Measurements from ENCODE around the gene PKDREJ. TPM values are rescaled to one million over a fixed set of nuclear protein-coding genes. Genes with fewer than 3 reads are reported as not detected.
A peak's percentile ranks its signal among the peaks of the same experiment; 100 is the strongest.
"Not testable (repeated sequence)": the region's sequence is repeated elsewhere in the genome, so short reads cannot be mapped to it uniquely, and the experiment has no call there.

Gene PKDREJ, protein sequence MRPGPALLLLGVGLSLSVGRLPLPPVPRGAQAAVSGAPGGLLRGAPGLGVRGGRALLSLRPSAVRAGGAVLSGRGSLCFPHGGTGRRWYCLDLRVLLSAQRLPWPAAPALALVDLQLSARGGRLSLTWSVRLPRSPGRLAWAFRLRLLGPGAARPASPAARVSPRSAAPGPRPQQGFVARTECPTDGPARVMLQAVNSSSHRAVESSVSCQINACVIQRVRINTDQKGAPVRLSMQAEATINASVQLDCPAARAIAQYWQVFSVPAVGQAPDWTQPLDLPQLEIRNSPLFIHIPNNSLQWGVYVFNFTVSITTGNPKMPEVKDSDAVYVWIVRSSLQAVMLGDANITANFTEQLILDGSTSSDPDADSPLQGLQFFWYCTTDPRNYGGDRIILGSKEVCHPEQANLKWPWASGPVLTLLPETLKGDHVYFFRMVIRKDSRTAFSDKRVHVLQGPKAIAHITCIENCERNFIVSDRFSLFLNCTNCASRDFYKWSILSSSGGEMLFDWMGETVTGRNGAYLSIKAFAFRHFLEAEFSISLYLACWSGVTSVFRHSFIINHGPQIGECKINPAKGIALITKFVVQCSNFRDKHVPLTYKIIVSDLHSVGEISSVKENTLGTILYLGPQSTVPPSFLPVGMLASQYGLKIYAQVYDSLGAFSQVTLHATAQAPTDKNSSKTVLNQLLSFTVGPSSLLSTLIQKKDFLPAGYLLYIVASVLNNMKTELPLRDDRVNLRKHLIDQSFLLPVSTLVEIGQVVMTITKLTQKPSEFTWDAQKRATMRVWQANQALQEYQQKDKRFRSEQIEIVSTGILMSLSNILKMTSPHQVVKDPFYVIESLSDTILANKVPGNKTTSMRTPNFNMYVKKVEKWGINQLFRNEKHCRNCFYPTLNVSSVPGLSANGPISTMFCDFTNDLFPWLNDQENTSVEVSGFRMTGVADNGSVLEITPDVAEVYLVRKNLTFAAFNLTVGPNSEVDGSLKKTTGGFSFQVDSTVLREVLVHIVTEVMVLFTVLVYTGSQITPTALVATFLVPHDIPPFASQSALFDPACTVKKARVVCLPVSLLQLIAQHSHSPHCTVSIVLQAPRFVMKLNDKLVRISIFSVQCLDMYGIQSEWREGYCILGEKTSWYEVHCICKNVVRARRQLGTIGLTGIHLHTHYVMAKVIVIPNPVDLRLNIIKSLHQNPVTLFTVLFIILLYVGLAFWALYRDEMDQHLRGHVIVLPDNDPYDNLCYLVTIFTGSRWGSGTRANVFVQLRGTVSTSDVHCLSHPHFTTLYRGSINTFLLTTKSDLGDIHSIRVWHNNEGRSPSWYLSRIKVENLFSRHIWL (N-terminal part only)
- polyA plus RNA-seq, result under 1 TPM; 0.03 to 0.11 (median 0.06) TPM

DNA sequence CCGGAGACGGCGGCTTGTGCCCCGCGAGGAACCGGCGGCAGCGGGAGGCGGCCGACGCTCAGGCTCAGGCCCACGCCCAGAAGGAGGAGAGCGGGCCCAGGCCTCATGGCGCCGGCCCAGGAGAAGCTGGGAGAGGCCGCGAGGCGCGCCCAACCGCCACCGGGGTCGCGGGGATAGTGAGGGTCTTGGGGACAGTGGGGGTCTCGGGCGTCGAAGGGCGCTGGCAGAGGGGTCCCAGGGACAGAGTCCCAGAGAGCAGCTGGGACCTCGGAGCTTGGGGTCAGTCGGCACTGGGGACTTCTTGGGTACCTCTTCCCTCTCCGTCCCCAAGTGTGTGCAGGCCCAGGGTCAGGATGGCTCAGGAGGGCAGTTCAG is at the start of gene PKDREJ:
TSS of gene PKDREJ (minus strand) at position 128 of the 375 bp plus-strand sequence. CDS start at position 107, 21 bp downstream.
- 44 to 78% (median 45%) methylated on average over 16 to 30 of the region's 30 CpGs for WGBS, 3 donors
- no peak within 1 kb of the TSS for H3K27ac ChIP-seq (ENCODE audit: low read depth, low read length)

DNA sequence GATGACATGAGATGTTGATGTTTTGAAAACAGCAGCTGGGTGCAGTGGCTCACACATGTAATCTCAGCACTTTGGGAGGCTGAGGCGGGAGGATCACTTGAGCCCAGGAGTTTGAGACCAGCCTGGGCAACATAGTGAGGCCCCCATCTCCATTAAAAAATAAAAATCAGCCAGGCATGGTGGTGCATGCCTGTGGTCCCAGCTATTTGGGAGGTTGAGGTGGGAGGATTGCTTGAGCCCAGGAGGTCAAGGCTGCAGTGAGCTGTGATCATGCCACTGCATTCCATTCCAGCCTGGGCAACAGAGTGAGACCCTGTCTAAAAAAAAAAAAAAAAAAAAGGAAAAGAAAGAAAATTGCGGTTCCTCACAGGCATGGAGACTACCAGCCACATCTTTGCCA is 49.7 kb upstream of the PKDREJ start:
- 97 to 100% (median 100%) methylated on average over 2 of the region's 2 CpGs for WGBS, 3 donors
- not testable (repeated sequence) for H3K27ac ChIP-seq (ENCODE audit: low read depth, low read length)

DNA sequence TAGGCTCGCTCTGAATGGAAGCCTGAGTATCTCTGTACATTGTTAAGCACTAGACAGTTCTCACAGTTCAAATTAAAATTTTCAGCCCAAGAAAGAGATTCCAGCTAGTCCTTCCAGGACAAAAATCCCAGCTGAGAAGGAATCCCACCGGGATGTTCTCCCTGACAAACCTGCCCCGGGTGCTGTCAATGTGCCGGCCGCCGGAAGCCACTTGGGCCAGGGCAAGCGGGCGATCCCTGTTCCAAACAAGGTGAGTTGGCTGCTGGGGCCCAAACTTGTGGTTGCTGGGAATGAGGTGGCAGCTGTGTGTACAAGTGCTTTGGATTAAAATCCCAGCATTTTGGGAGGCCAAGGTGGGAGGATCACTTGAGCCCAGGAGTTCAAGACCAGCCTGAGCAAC is 48.9 kb upstream of the PKDREJ start:
- 97 to 98% (median 98%) methylated on average over 8 of the region's 8 CpGs for WGBS, 3 donors
- no peak overlapping the region for H3K27ac ChIP-seq (ENCODE audit: low read depth, low read length)

DNA sequence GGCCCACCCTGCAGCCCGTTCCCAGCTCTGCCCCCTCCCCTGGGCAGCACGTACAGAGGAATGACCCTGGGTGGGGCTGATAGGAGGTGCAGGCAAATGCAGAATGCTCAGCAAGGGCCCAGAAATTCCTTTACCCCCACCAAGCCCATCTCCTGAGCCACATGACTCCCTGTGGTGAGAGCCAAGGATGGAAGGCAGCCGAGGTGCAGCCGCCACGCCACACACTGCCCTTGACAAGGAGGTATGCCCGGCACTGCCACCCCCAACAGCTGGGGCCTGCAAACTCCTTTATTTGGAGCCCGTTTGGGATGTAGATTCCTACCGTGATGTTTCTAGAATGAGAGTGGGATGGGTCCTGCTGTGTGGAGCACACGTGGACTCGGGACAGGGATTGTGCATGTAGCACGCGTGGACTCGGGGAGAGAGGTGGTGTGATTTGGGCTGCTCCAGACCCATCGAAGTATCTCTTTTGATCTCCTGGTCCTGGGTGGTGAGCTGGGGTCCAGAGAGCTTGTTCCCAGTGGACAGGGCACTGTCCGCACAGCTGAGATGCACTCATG is 46.5 kb upstream of the PKDREJ start:
- WGBS, 3 donors, result 94 to 98% (median 95%) methylated on average over 12 to 15 of the region's 15 CpGs
- no peak overlapping the region for H3K27ac ChIP-seq (ENCODE audit: low read depth, low read length)

DNA sequence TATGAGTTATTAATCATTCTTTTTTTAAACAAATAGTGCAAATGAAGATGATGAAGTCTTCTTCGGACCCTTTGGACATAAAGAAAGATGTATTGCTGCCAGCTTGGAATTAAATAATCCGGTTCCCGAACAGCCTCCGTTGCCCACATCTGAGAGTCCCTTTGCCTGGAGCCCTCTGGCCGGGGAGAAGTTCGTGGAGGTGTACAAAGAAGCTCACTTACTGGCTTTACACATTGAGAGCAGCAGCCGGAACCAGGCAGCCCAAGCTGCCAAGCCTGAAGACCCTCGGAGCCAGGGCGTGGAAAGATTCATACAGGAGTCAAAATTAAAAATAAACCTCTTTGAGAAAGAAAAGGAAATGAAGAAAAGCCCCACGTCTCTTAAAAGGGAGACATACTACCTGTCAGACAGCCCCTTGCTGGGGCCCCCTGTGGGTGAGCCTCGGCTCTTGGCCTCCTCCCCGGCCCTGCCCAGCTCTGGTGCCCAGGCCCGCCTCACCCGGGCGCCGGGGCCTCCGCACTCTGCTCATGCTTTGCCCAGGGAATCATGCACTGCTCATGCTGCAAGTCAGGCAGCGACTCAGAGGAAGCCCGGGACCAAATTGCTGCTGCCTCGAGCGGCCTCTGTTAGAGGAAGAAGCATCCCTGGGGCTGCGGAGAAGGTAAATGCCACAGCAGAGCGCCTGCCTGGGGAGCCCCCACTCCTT is 45.3 kb upstream of the PKDREJ start:
- H3K27ac ChIP-seq (ENCODE audit: low read depth, low read length), result no peak overlapping the region

DNA sequence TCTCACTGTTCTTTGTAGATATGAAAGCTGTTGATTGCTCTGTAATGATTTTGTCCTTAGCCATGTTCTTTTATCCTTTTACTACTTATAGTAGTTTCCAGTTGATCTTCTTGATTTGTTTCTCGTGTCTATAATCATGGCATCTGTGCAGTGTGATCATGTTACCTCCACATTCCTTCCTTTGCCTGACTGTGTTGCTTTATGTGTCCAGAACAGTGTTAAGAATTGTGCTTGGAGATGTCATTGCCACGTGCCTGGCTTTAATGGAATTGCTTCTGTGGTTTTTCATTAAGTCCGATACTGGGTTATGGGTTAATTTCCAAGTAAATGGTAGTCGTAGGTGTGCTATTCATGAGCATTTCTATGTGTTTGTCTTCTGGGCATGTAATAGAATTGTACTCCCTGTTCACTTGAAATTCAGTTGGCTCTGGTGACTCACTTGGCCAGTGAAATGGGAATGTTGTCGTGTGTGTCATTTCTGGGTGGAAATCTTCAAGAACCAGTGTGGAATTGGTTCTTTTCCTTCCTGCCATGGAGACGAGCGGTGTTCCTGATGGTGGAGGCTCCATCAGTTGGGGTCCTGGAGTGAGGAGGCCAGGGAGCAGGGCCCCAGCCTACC is 40.3 kb upstream of the PKDREJ start:
- H3K27ac ChIP-seq (ENCODE audit: low read depth, low read length), result no peak overlapping the region
- WGBS, 3 donors, result 92 to 94% (median 92%) methylated on average over 7 of the region's 7 CpGs

More for the DNA sequence above, 45.3 kb upstream of the PKDREJ start:
- 88 to 94% (median 92%) methylated on average over 23 of the region's 23 CpGs for WGBS, 3 donors

DNA sequence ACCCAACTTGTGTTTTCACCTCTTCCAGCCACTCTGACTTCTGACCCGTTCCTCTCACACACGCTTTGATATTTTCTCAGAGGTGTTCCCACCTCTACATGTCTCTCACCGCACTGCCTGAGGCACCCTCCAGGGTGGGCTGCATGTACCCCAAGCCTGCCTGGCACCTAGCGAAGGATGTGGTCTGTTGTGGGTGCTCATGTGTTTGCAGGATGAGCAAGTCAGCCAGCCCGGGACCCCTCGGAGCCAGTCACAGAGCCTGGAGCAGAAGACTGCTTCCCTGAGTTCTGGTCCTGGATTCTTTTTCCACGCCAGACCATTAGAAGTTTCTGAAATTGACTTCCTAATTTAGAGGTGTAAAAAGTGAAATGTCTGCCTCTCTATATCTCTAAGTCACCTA is 37.3 kb upstream of the PKDREJ start:
- 94 to 98% (median 97%) methylated on average over 7 of the region's 7 CpGs for WGBS, 3 donors
- no peak overlapping the region for H3K27ac ChIP-seq (ENCODE audit: low read depth, low read length)

DNA sequence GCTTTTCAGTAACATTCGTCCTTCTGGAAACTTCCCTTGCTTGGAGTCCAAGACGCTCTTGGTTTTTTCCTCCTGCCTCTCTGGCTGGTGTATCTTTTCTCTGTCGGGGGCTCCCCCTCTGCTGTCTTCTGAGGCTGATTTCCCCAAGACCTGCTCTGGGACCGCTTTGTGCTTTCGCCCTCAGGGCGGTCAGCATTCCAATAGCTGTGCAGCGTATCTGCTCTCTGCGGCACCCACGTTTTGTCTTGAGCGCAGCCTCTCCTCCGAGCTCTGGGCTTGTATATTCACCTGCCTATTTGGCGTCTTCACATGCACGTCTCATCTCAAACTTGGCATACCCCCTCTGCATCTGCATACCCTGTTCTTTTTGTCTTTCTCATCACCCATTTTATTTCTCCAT is 36.0 kb upstream of the PKDREJ start:
- WGBS, 3 donors, result 97 to 98% (median 97%) methylated on average over 13 of the region's 13 CpGs
- H3K27ac ChIP-seq (ENCODE audit: low read depth, low read length), result no peak overlapping the region

DNA sequence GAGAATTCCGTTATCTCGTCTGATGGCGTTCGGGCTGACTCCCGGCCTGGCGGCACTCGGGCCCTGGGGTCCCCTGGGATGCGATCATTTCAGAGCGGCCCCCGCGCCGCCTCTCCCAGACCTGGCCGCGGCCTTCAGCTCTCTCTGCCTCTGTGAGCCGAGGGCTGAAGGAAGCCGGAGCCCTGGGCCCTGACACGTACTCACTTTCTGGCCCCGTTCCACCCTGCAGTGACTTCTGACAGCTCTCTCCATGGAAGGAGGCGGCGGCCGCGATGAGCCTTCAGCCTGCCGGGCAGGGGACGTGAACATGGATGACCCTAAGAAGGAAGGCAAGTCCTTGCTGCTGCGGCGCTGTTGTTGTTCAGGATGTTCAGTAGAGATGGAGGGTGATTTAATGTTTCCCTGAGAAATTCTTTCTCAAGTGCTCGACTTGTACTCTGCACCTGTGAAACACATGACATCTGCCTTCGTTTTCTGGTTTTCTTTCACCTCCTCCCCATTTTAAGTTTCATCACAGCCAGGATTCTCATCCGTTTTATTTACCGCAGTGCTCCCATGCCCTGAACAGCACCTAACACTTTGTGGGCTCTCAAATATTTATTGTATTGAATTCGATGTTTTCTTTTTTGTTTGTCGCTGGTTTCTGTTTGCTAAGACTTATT is 34.1 kb upstream of the PKDREJ start:
- H3K27ac ChIP-seq (ENCODE audit: low read depth, low read length), result no peak overlapping the region
- WGBS, 3 donors, result 5 to 7% (median 6%) methylated on average over 32 of the region's 32 CpGs

DNA sequence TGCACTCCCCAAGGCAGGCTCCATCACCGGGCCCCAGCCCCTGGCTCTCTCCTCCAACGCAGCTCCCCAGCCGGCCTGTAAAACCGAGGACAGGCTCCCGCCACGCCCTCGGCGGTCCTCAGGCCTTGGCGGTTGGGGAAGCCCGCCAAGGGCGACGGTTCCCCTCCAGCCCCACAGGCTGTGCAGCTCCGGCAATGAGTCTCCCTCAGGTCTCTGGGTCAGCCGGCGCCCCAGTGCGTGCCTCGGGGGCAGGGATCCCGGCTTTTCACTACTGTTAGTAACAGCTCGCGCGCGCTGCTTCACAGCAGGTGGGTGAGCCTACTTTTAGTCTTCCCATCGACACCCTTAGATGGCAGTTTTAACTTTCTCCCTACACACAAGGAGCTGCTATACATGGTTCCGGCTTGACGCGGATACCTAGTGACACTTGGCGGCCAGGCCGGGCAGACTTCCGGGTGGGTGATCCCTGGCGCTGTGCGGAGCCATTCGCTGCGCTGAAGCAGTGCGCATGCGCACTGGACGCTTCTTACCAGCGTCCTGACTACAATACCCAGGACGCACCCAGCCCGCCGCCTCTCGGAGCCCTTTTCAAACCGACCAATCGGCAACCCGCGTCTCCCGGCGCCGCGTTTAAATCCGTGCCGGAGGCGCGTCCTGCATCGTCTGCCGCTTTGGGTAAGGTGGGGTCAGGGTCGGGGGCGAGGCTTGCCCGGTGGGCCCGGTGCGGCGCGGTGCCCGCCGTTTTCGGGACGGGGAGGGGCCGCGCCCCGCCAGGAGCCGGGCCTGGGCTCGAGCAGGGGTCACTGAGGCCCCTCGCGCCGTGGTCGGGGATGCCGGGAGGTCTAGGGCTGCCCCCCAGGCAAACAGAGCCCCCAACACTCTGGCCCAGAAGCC is 33.4 kb upstream of the PKDREJ start, which contains the start of gene GTSE1:
TSS of gene GTSE1 (plus strand) at position 614 of the 894 bp plus-strand sequence. CDS start 531 bp downstream, outside the sequence.
- peak within 1 kb of the TSS; percentile 71 for H3K27ac ChIP-seq (ENCODE audit: low read depth, low read length)
- 1% methylated on average over 64 to 76 of the region's 76 CpGs for WGBS, 3 donors

DNA sequence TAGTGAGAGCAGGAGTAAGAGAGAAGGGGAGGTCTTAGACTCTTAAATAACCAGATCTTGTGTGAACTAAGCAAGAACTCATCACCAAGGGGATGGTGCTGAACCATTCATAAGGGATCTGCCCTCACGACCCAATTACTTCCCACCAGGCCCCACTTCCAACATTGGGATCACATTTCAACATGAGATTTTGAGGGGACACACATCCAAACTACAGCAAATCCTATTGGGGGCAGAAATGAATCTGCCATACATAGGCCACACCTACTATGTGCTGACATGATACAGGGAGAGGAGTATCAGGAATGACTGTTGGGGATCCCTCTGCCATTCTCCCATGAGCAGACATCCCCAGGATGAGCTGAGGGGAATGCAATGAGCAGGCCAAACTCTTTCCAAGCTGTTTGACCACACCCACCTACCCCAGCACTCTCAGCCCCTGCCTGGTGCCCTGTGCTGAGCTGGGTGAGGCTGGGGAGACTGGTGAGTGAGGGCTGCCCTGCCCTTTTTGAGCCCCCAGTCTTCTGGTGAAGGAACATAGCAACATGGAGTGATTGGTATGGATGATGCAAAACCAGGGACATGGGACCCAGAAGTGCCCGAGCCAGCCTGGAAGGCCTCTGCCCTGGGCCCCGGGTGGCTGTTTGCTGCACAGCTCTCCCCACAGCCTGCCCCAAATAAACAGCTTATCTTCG is 32.3 kb upstream of the PKDREJ start:
- WGBS, 3 donors, result 75 to 88% (median 76%) methylated on average over 4 of the region's 4 CpGs
- no peak overlapping the region for H3K27ac ChIP-seq (ENCODE audit: low read depth, low read length)

DNA sequence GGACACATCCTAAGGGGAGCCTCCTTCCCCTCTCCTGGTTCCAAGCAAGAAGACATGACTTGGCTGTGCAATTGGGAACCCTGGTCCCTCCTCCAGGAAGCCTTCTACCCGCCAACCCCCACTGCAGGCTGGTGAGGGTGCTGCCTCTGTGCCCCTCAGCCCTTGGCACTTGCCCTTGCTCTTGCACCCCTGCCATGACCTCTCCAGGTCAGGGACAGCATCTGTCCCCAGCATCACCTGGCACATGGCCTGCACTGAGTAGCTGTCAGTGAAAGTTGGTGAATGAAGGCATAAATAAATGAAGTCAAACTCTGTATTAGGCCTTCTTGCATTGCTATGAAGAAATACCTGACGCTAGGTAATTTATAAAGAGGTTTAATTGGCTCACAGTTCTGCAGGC is 31.6 kb upstream of the PKDREJ start:
- 70 to 100% (median 79%) methylated on average over 2 of the region's 2 CpGs for WGBS, 3 donors

DNA sequence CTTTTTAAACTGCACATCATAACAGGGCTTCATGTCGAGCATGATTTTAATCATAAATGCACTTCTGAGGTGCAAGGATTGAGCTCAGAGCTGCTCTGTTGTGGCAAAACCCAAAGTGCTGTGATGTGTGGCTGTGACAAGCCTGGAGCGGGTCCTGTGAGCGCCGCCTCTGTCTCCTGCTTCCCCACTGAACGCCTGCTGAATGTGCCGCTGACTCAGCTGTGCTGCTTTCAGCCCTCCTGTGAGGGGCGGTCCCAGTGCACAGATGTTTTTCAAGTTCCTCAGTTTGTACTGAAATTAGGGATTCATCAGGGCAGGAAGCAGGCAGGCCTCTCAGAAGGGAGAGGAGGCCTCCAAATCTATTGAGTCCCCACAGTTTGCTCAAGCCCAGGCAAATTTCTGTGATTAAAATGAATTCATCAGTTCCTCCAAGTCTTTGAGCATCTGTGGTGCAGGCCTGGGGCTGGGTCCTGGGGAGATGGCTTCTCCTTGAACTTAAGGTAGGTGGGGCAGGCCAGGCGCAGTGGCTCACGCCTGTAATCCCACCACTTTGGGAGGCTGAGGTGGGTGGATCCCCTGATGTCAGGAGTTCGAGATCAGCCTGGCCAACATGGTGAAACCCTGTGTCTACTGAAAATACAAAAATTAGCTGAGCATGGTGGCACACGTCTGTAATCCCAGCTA is 30.6 kb upstream of the PKDREJ start:
- 63 to 89% (median 64%) methylated on average over 11 of the region's 11 CpGs for WGBS, 3 donors

More for the DNA sequence above, 31.6 kb upstream of the PKDREJ start:
- no peak overlapping the region for H3K27ac ChIP-seq (ENCODE audit: low read depth, low read length)

DNA sequence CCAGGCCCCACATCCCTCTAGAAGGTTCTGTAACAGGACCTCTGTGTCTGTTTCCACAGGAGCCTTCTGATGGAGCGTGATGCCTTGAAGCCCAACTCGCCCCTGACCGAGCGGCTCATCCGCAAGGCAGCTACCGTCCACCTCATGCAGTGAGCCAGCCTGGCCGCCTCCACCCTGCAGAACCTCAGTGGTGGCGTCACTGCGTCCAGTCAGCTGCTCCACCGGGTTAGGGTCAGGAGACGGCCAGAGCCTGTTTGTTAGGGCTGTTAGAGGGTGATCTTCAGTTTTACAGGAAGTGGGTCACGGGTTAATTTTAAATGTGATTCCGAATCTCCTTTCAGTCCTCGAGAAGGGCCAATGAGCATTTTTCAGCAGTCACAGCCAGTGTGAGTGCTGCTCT is 29.6 kb upstream of the PKDREJ start:
- 84 to 93% (median 89%) methylated on average over 14 of the region's 14 CpGs for WGBS, 3 donors
- no peak overlapping the region for H3K27ac ChIP-seq (ENCODE audit: low read depth, low read length)

More for the DNA sequence above, 30.6 kb upstream of the PKDREJ start:
- no peak overlapping the region for H3K27ac ChIP-seq (ENCODE audit: low read depth, low read length)

DNA sequence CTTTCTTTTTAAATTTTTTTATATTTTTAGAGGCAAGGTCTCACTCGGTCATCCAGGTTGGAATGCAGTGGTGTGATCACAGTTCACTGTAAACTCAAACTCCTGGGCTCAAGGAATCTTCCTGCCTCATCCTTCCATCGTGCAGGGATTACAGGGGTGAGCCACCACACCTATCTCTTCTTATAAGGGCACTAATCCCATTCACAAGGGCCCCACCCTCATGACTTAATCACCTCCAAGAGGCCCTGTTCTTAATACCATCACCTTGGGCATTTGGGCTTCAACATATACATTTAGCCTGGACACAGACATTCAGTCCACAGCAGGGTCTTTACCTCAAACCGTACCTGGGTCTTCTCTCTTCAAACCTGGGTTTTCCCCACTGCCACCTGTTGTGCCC is 29.0 kb upstream of the PKDREJ start:
- H3K27ac ChIP-seq (ENCODE audit: low read depth, low read length), result no peak overlapping the region
- 96 to 99% (median 97%) methylated on average over 3 of the region's 3 CpGs for WGBS, 3 donors

Data from adipose tissue (tissue), 3 donors.